ENCODE results near the gene PRR29. TPM values are rescaled to one million over a fixed set of nuclear protein-coding genes. Genes with fewer than 3 reads are reported as not detected.

PRR29 gene
- total RNA-seq, 1 experiment from 2014 or later, result not detected

DNA sequence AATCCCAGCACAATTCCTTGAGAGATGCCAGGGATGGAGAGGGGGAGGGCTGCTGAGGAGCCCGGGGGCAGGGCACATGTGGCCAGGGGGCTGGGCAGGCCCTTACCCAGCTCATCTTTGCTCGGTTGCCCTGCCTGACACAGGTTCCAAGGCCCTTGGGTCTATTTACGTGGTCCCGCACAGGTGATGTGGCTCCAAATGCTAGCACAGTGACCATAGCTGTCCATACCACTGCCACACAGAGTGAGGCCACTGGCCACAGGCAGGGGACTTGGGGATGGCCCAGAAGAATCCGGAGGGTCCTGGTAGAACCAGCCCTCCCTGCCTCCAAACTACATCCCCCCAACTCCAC, 10.0 kb upstream of the PRR29 start:
- no peak for DNase-seq
- Histone ChIP-seq H3K9me3 (peaks cover under 1% of the 10 kb centered on the region; the same call in 1 of the 2 replicates), H3K27me3 (peaks cover 12% of the 10 kb centered on the region), H3K36me3 (no peaks in the 10 kb centered on the region), H3K4me3 (no peak overlapping the region)

DNA sequence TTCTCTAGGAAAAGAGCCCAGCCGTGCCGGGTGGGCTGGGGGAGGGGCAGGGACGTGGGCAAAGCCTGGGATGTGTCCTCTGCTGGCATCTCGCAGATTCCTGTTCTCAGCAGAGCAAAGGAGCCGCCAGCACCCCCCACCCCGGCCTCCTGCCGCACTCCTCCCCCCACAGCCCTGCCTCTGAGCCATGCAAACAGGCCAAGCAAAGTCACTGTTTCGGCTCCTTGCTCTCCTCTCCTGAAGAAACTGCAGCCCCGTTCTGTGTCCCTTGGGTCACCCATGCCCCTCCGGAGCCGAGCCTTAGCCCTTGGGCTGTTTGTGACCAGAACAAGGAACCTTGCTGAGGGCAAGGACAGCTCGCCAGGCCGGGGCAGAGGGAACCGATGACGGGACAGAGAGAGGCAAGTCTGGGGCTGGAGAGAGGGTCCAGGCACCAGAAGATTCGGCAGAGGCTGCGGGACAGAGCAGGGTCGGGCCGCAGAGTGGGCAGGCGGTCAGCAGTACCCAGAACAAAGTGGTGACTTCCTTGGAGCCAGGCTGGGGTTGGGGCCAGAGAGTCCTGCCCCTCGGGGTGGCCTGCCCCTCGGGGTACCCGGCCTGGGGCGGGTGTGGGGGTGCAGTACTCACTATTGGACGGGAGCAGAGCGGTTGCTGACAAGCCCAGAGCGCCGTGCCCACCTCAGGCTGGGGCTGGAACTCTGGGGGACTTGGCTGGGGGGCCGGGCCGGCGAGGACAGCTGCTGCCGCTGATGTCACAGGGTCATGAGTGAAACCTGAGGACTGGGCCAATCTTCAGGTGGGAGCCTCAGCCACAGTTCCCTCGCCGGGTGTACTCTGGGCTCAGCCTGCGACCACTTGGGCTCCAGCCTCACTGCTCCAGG, 9.2 kb upstream of the PRR29 start:
- H3K27me3 ChIP-seq, result peaks cover 19% of the 10 kb centered on the region
- DNase-seq, result no peak
- H3K36me3 ChIP-seq, result no peaks in the 10 kb centered on the region

DNA sequence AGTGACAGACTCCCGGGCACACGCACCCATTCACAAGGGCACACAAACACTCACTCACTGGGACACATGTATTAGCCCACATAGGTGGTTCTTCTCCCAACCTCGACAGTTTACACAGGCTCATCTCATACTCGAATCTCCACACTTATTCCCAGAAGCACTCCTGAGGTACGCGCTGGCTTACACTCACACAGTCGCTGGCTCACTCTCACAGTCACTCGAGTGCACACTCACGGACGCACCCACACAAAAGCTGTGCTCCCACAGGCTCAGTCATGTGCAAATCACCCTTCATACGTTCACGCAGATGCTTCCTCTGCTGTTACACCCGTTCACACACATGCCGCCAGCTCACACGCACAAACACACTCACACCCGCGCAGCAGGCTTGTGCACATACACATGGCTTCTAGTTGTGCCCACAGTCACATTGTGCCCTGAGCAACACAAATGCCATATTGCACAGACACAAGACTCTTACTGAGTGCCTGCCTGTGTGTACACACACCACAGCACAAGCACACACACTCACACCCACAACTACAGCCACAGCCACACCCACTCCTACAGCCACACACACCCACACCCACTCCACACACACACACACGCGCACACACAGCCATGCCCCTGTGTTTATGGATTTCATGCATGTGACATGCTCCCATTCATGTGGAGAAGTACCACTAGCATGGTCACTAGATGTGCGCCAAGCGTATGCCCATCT, 8.4 kb upstream of the PRR29 start:
- H3K9me3 ChIP-seq, result no peaks in the 10 kb centered on the region
- no peak for DNase-seq

More for the DNA sequence above, 9.2 kb upstream of the PRR29 start:
- no peak overlapping the region for H3K4me3 ChIP-seq
- no peaks in the 10 kb centered on the region for H3K9me3 ChIP-seq

DNA sequence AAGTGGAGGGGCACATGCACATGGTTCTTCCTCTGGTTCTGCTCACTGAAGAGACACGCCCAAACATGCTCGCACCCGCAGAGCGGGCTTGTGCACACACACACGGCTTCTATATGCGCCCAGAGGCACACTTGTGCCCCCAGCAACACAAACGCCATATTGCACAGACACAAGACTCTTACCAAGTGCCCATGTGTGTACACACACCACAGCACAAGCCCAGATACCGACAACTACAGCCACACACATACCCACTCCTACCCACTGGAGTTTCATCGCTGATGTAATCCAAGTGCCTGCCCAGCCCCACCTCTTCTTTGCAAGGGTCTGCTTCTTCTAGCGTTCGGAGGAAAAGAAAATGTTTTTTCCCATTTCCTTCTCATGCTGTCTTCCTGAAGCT, 6.5 kb upstream of the PRR29 start:
- Histone ChIP-seq H3K27me3 (peaks cover 36% of the 10 kb centered on the region), H3K36me3 (no peaks in the 10 kb centered on the region), H3K9me3 (no peaks in the 10 kb centered on the region), H3K4me3 (no peak overlapping the region)
- no peak for DNase-seq

More for the DNA sequence above, 8.4 kb upstream of the PRR29 start:
- peaks cover 22% of the 10 kb centered on the region for H3K27me3 ChIP-seq
- H3K4me3 ChIP-seq, result no peak overlapping the region
- no peaks in the 10 kb centered on the region for H3K36me3 ChIP-seq

DNA sequence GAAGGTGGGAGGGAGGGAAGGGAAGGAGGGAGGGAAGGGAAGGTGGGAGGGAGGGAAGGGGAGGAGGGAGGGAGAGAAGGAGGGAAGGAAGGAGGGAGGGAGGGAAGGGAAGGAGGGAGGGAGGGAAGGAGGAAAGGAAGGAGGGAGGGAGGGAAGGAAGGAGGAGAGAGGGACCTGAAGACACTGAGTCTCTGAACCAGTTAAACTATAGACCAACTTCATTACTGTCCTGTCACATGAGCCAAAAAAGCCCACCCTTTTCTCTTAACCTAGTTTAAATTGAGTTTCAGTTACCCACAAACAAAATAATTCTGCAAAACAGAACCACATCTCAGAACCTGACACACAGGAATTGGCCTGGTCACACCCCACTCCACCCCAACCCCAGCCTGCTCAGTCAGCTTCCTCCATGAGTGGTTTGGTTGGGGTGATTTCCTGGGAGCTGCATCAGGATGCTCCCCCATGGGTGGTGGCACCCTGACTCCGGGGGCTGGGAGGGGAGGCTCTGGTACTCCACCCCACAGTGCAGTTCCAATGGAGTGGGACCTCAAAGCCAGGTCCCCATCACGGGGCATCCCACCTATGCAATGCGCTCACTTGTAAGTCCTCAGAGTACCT, 4.7 kb upstream of the PRR29 start:
- H3K4me3 ChIP-seq, result no peak overlapping the region
- DNase-seq, result no peak
- H3K27me3 ChIP-seq, result peaks cover 54% of the 10 kb centered on the region
- H3K36me3 ChIP-seq, result no peaks in the 10 kb centered on the region
- H3K9me3 ChIP-seq, result no peaks in the 10 kb centered on the region

DNA sequence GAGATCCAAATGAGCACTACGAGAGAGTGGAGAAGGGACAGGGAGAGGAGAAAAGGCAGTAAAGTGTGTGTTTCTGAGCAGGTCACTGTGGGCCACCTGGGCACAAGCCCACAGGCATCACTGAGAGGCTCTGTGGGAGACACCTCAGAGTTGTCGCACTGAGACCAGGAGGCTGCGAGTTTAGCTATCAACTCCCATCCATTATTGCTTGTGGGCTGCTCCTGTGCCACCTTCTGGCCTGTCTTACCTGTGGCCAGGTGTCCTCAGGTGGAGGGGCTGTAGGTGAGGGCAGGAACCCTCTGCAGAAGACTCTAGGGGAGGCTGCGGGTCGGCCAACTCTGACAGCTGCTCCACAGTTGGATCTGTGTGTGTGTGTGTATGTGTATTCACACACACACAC, 2.5 kb upstream of the PRR29 start:
- no peak overlapping the region for H3K4me3 ChIP-seq
- H3K9me3 ChIP-seq, result no peaks in the 10 kb centered on the region
- H3K36me3 ChIP-seq, result no peaks in the 10 kb centered on the region
- peaks cover 54% of the 10 kb centered on the region for H3K27me3 ChIP-seq
- DNase-seq, result no peak

DNA sequence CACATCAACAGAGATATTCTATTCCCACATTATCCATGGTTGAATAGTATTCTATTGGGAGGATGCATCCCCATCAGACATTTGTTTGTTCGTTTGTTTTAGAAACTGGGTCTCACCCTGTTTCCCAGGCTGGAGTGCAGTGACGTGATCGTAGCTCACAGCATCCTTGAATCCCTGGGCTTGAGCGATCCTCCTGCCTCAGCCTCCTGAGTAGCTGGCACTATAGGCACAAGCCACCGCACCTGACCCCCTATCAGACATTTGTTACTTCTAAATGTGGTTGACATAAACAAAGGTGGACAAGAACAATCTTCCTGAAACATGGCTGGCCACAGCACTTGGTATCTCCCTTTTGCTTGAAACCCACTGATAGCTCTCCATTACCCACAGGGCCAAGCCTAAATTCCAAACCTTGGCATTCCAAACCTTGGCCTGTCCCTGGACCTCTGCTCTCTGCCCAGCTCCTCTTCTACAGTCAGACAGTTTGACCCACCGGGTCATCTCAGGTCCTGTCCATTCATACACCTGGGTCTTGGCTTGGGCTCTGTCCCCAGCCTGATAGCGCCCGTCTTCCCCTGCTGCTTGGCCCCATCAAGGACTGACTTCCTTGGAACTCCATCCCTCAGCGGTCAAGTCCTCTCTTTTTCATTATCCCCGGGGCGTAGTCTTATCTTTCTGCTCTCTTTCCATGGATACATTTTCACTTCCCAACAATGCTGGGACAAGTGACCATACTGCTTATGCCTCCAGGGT, 1.5 kb upstream of the PRR29 start:
- Histone ChIP-seq H3K36me3 (no peaks in the 10 kb centered on the region), H3K9me3 (no peaks in the 10 kb centered on the region), H3K27me3 (peaks cover 51% of the 10 kb centered on the region), H3K4me3 (no peak overlapping the region)
- DNase-seq, result no peak

DNA sequence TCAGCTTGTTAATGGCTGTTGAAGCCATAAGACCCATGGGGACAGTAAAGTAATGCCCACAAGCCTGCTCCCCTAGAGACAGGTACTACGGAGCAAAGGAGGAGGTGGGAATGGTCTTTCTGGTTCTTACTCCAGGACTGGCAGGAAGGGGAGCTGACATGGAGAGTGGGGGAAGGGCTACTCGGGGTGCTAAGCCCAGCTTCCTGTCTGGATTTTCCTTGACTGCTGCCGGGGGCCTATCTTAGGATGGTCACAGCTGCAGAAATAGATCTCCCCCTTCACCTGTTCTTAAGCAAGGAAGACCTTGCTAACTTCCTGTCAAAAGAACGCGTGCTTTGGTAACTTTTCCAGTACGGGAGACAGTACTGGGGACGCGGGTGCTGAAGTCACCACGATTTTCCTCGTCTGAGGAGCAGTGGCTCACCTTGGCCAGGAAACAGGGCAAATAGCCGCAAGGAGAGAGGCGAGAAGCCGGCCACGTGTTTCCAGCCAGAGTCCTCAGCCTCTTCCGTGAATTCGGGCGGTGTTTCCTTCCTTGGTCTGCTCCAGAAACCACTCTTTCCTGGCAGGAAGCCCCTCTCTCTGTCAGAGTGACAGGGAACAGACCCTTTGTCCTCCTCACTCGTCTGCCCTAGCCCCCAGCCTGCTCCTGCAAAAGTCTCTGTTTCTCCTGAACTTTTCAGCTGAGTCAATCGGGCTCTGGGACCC, 656 bp upstream of the PRR29 start:
- Histone ChIP-seq H3K27me3 (peaks cover 45% of the 10 kb centered on the region), H3K9me3 (no peaks in the 10 kb centered on the region), H3K4me3 (no peak overlapping the region), H3K36me3 (no peaks in the 10 kb centered on the region)
- no peak for DNase-seq

DNA sequence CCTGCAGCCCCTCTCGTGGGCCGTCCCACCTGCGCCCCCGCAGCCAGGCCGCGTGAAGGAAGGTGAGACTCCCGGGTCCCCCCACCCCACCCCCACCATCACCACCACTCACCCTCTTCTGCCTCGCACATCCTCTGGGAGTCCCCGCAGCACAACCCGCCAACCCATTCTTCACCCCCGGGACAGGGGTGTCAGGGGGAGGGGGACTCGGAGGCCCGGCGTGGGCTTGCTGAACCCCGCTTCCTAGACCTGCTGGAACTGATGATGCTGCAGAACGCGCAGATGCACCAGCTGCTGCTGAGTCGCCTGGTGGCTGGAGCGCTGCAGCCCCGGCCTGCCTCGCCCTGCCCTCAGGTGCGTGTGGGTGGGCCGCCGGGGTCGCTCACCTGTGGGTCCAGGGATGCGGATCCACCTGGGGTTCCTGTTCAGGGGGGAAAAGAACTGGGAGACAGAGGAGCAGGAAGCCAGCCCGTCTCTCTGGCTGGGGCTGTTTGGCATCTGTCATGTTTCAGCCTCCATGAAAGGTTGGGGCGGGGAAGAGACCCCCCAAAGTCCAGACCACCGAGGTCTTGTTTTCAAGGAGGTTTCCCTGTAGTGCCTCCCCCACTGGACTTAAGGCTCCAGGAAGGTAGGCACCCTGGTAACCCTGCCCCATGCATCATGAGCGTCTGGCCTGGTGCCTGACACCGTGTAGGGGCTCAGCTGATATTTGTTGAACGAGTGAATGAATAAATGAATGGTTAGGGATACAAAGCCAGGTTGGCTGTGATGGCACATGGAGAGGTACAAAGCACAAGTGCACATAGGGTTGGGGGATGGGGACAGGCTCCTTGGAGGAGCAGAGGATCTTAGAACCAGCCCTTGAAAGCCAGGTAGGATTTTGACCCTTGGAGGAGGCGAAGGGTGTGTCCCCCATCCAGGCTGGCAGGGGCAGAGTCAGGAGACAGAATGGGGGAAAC, 849 bp downstream of the PRR29 start:
- DNase-seq, result no peak

DNA sequence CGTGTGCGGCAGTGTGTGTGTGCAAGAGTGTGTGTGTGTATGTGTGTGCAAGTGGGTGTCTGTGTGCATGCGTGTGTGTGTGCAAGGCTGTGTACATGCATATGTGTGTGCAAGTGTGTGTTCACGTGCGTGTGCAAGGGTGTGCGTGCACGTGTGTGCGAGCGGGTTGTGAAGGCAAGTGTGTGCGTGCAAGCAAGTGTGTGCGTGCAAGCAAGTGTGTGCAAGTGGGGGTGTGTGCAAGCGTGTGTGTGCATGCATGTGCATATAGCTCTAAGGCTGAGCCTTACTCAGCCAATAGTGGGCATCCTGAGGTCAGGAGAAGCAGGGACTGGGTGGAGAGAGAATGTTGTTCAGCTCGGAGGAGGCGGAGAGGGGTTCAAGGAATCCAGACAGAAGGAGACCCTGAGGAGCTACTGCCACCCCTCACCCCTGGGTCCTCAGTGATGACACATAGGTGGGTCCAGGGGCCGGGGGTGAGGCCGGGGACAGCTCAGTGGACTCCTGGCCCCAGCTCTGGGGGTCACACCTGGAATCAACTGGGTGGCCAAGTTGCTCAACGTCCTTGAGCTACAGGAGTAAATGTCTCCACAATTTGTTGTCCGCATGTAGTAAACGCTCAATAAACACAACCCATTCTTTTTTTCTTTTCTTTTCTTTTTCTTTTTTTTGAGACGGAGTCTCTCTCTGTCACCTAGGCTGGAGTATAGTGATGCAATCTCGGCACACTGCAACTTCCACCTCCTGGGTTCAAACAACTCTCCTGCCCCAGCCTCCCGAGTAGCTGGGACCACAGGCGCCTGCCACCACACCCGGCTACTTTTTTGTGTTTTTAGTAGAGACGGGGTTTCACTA, 1.8 kb downstream of the PRR29 start:
- peaks cover 31% of the 10 kb centered on the region for H3K27me3 ChIP-seq
- no peak for DNase-seq
- no peak overlapping the region for H3K4me3 ChIP-seq

More for the DNA sequence above, 849 bp downstream of the PRR29 start:
- Histone ChIP-seq H3K4me3 (peak overlapping the region; percentile 43; the same call in 1 of the 2 replicates), H3K9me3 (no peaks in the 10 kb centered on the region), H3K36me3 (no peaks in the 10 kb centered on the region), H3K27me3 (peaks cover 35% of the 10 kb centered on the region)

DNA sequence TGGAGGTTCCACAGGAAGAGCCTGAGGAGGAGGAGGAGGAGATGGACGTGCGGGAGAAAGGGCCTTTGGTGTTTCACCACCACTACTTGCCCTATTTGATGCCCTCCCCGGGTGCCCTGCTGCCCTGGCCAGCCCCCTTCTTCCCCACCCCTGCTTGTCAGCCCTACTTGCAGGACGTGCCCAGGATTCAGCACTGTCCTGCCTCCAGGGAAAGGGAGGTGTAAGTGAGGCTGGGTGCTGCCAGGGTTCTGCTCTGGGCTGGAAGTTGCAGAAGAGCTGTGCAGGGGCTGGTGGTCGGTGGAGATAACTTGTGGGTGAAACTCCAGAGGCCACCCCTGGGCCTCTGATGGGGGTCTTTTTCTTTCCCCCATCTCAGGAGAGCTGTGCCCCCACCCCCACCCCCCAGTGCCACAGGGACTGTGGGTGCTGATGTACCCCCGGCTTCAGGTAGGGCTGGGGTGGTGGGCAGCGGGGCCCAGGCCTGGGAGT, 3.0 kb downstream of the PRR29 start:
- no peak for DNase-seq
- H3K9me3 ChIP-seq, result no peaks in the 10 kb centered on the region
- H3K27me3 ChIP-seq, result peaks cover 23% of the 10 kb centered on the region
- no peaks in the 10 kb centered on the region for H3K36me3 ChIP-seq
- H3K4me3 ChIP-seq, result no peak overlapping the region

More for the DNA sequence above, 1.8 kb downstream of the PRR29 start:
- no peaks in the 10 kb centered on the region for H3K36me3 ChIP-seq
- H3K9me3 ChIP-seq, result no peaks in the 10 kb centered on the region

DNA sequence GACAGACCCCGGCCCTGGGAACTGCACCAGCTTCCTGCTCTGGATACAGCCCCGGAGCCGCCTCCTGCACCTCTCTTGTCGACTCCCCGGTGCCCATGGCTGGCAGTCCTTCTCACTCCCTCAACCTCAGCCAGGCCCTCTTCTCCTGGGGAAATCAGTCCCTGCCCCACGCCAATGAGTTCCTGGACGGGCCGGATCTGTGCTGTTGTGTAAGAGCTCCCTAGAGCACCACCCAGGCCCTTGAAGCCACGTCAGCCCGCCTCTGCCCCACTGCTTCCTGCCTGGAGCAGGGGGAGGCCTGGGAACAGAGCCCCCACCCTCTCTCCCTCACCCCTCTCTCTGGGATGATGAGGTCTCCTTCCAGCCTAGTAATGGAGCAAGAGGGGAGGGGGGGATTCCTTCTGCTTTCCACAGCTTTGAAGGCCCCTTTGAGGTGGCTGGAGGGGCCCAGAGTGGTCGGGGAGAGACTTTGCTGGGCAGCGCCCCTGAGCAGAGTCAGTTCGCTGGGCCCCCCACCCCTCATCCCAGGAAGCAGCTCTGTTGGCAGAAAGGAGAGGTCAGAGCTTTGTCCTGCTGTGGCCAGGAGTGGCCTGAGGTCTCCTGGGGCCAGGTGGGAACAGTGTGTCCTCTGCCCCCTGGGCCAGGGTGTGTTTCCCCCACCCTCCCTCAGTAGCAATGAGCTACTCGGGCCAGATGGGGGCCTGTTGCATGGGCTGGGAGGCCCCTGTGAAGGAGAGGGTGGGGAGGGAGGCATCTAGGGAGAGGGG, 3.8 kb downstream of the PRR29 start:
- Histone ChIP-seq H3K9me3 (no peaks in the 10 kb centered on the region), H3K4me3 (no peak overlapping the region), H3K27me3 (peaks cover 15% of the 10 kb centered on the region), H3K36me3 (no peaks in the 10 kb centered on the region)
- DNase-seq, result no peak

DNA sequence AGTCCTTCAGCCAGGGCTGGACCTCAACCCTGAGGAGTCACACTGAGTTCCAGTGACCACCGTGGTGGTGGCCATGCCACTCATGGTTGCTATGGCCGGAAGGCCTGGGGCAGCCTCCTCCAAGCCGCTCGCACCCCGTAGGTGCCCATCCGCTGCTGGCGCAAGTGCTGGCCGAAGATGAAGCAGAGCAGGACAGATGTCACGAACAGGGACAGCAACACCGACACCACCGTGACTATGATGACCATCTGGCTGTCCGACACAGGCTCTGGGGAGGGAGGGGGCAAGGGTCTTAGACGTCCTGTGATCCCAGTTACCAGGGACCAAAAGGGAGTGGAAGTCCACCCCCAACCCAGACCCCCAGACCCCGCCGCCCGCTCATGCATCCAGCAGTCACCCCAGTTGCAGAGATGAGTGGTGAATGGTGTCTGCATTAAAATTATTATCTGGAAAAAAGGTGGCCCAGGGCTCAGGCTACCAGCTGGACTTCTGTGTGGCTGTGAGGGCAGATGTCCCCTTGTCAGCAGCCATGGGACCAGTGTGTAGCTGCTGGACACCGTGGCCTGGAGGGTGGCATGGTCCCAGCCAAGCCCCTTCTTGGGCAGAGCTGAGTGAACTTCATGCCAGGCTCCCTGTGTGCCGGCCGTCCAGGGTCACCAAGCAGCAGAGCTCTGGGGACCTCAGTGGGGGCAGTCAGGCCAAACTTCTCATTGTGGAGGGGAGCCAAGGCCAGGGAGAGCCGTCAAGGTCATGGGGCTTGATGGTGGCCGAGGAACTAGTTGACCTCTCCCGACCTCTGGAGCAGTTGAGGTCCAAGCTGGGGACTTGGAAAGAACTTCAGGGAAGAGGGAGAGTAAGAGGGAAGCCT, 4.7 kb downstream of the PRR29 start:
- DNase-seq, result no peak
- Histone ChIP-seq H3K4me3 (no peak overlapping the region), H3K36me3 (no peaks in the 10 kb centered on the region), H3K9me3 (no peaks in the 10 kb centered on the region), H3K27me3 (peaks cover 5% of the 10 kb centered on the region)
